Effector memory CD8-positive, alpha-beta T cell (primary cell): ENCODE results near the gene CNTN5.

Source experiments
- ATAC-seq: fragments of 150-1000 bp; cut with Tn5 transposase; replicated peaks from 2 replicates; pipeline ENCODE4 v1.10.0; 2021; ENCODE audit warnings: mild to moderate bottlenecking, moderate library complexity
- DNase-seq, 3 experiments: peaks; one replicate each; pipeline ENCODE4 v3.0.0; 2021
- H3K27ac Mint-ChIP-seq, 2 donors: one replicate each; pipeline ENCODE4 v1.8.0; 2022; ENCODE audit warnings: mild to moderate bottlenecking in 2 of 2, mixed read lengths in 2 of 2, moderate library complexity in 2 of 2
- H3K27me3 Mint-ChIP-seq, 2 donors: one replicate each; pipeline ENCODE4 v1.8.0; 2022; ENCODE audit warnings: mixed read lengths in 2 of 2
- H3K36me3 Mint-ChIP-seq: one replicate; pipeline ENCODE4 v1.8.0; 2022; ENCODE audit warnings: mild to moderate bottlenecking, moderate library complexity, mixed read lengths; ENCODE audit not compliant: insufficient read depth
- H3K4me1 Mint-ChIP-seq, 2 donors: one replicate each; pipeline ENCODE4 v1.8.0; 2022; ENCODE audit warnings: low read depth in 2 of 2, mixed read lengths in 2 of 2
- H3K4me3 Mint-ChIP-seq, 2 donors: one replicate each; pipeline ENCODE4 v1.8.0; 2022; ENCODE audit warnings: mild to moderate bottlenecking in 2 of 2, mixed read lengths in 2 of 2, moderate library complexity in 2 of 2
- H3K9me3 Mint-ChIP-seq, 2 donors: one replicate each; pipeline ENCODE4 v1.8.0; 2022; ENCODE audit warnings: mixed read lengths in 2 of 2

CNTN5 gene

GRCh38 chr11:100072131-100072530 lies 1051.4 kb downstream of the CNTN5 start:
- H3K4me1 Mint-ChIP-seq, result no peaks in the 10 kb centered on the region
- no peak overlapping the region for H3K27ac Mint-ChIP-seq
- ATAC-seq, result no peak
- no peaks in the 10 kb centered on the region for H3K27me3 Mint-ChIP-seq
- no peaks in the 10 kb centered on the region for H3K36me3 Mint-ChIP-seq
- H3K4me3 Mint-ChIP-seq, result no peak overlapping the region
- no peak for DNase-seq
- H3K9me3 Mint-ChIP-seq, result peaks cover 4 to 7% of the 10 kb centered on the region in 2 donors

GRCh38 chr11:100080381-100080780 lies 1059.6 kb downstream of the CNTN5 start:
- H3K9me3 Mint-ChIP-seq, result peaks cover 7 to 10% of the 10 kb centered on the region in 2 donors
- no peak for DNase-seq

GRCh38 chr11:100080821-100081220 lies 1060.1 kb downstream of the CNTN5 start:
- no peaks in the 10 kb centered on the region for H3K4me1 Mint-ChIP-seq
- peaks cover 3% of the 10 kb centered on the region for H3K36me3 Mint-ChIP-seq
- no peaks in the 10 kb centered on the region for H3K27me3 Mint-ChIP-seq
- no peak for ATAC-seq
- no peak for DNase-seq
- no peak overlapping the region for H3K27ac Mint-ChIP-seq
- H3K9me3 Mint-ChIP-seq, result peaks cover 3 to 6% of the 10 kb centered on the region in 2 donors
- no peak overlapping the region for H3K4me3 Mint-ChIP-seq

More at GRCh38 chr11:100080381-100080780, 1059.6 kb downstream of the CNTN5 start:
- Mint-ChIP-seq H3K36me3 (peaks cover 3% of the 10 kb centered on the region), H3K27me3 (no peaks in the 10 kb centered on the region), H3K27ac (no peak overlapping the region), H3K4me1 (no peaks in the 10 kb centered on the region), H3K4me3 (no peak overlapping the region)
- ATAC-seq, result no peak

GRCh38 chr11:100093698-100094097 lies 1072.9 kb downstream of the CNTN5 start:
- H3K36me3 Mint-ChIP-seq, result no peaks in the 10 kb centered on the region
- H3K4me1 Mint-ChIP-seq, result no peaks in the 10 kb centered on the region
- H3K27me3 Mint-ChIP-seq, result no peaks in the 10 kb centered on the region
- no peak overlapping the region for H3K4me3 Mint-ChIP-seq
- peaks cover 16 to 29% of the 10 kb centered on the region in 2 donors for H3K9me3 Mint-ChIP-seq
- H3K27ac Mint-ChIP-seq, result no peak overlapping the region
- ATAC-seq (no peak), DNase-seq (no peak)

GRCh38 chr11:100094121-100094865 lies 1073.5 kb downstream of the CNTN5 start:
- no peak for ATAC-seq
- no peaks in the 10 kb centered on the region for H3K27me3 Mint-ChIP-seq
- H3K9me3 Mint-ChIP-seq, result peaks cover 16 to 29% of the 10 kb centered on the region in 2 donors
- H3K27ac Mint-ChIP-seq, result no peak overlapping the region
- H3K4me1 Mint-ChIP-seq, result no peaks in the 10 kb centered on the region
- H3K36me3 Mint-ChIP-seq, result no peaks in the 10 kb centered on the region
- H3K4me3 Mint-ChIP-seq, result no peak overlapping the region
- no peak for DNase-seq

- H3K4me1 Mint-ChIP-seq, result no peaks in the 10 kb centered on the region
- H3K27me3 Mint-ChIP-seq, result no peaks in the 10 kb centered on the region
- no peak overlapping the region for H3K27ac Mint-ChIP-seq
- H3K36me3 Mint-ChIP-seq, result no peaks in the 10 kb centered on the region
- peaks cover 16 to 38% of the 10 kb centered on the region in 2 donors for H3K9me3 Mint-ChIP-seq
- DNase-seq (no peak), ATAC-seq (no peak)
- no peak overlapping the region for H3K4me3 Mint-ChIP-seq
Measured at GRCh38 chr11:100095809-100096208, 1075.1 kb downstream of the CNTN5 start.

GRCh38 chr11:100098560-100098959 lies 1077.8 kb downstream of the CNTN5 start:
- ATAC-seq (no peak), DNase-seq (no peak)
- H3K36me3 Mint-ChIP-seq, result no peaks in the 10 kb centered on the region
- no peaks in the 10 kb centered on the region for H3K4me1 Mint-ChIP-seq
- peaks cover 14 to 38% of the 10 kb centered on the region in 2 donors for H3K9me3 Mint-ChIP-seq
- no peak overlapping the region for H3K27ac Mint-ChIP-seq
- H3K4me3 Mint-ChIP-seq, result no peak overlapping the region
- H3K27me3 Mint-ChIP-seq, result no peaks in the 10 kb centered on the region

GRCh38 chr11:100105255-100105981 lies 1084.7 kb downstream of the CNTN5 start:
- H3K27me3 Mint-ChIP-seq, result no peaks in the 10 kb centered on the region
- peaks cover 6 to 28% of the 10 kb centered on the region in 2 donors for H3K9me3 Mint-ChIP-seq
- ATAC-seq (no peak), DNase-seq (no peak)
- H3K4me1 Mint-ChIP-seq, result no peaks in the 10 kb centered on the region
- no peaks in the 10 kb centered on the region for H3K36me3 Mint-ChIP-seq
- no peak overlapping the region for H3K27ac Mint-ChIP-seq
- H3K4me3 Mint-ChIP-seq, result no peak overlapping the region

- Mint-ChIP-seq H3K27ac (no peak overlapping the region), H3K36me3 (no peaks in the 10 kb centered on the region), H3K4me1 (no peaks in the 10 kb centered on the region), H3K27me3 (no peaks in the 10 kb centered on the region), H3K9me3 (peaks cover 6 to 23% of the 10 kb centered on the region in 2 donors), H3K4me3 (no peak overlapping the region)
- DNase-seq (no peak), ATAC-seq (no peak)
Measured at GRCh38 chr11:100105982-100106358, 1085.2 kb downstream of the CNTN5 start.

- H3K27me3 Mint-ChIP-seq, result no peaks in the 10 kb centered on the region
- no peaks in the 10 kb centered on the region for H3K4me1 Mint-ChIP-seq
- peaks cover 0 to 8% of the 10 kb centered on the region in 2 donors for H3K9me3 Mint-ChIP-seq
- DNase-seq (no peak), ATAC-seq (no peak)
- H3K36me3 Mint-ChIP-seq, result no peaks in the 10 kb centered on the region
- no peak overlapping the region for H3K27ac Mint-ChIP-seq
- no peak overlapping the region for H3K4me3 Mint-ChIP-seq
Measured at GRCh38 chr11:100119176-100119575, 1098.4 kb downstream of the CNTN5 start.

GRCh38 chr11:100133114-100133513 lies 1112.4 kb downstream of the CNTN5 start:
- no peak overlapping the region for H3K27ac Mint-ChIP-seq
- DNase-seq, result no peak

GRCh38 chr11:100141201-100141600 lies 1120.5 kb downstream of the CNTN5 start:
- no peak overlapping the region for H3K27ac Mint-ChIP-seq
- H3K4me3 Mint-ChIP-seq, result no peak overlapping the region
- H3K9me3 Mint-ChIP-seq, result peaks cover 4 to 8% of the 10 kb centered on the region in 2 donors
- no peaks in the 10 kb centered on the region for H3K27me3 Mint-ChIP-seq
- ATAC-seq, result no peak
- H3K4me1 Mint-ChIP-seq, result no peaks in the 10 kb centered on the region
- no peaks in the 10 kb centered on the region for H3K36me3 Mint-ChIP-seq
- DNase-seq, result no peak

More at GRCh38 chr11:100133114-100133513, 1112.4 kb downstream of the CNTN5 start:
- no peaks in the 10 kb centered on the region for H3K4me1 Mint-ChIP-seq
- H3K27me3 Mint-ChIP-seq, result no peaks in the 10 kb centered on the region
- H3K36me3 Mint-ChIP-seq, result no peaks in the 10 kb centered on the region
- H3K9me3 Mint-ChIP-seq, result peaks cover 11 to 24% of the 10 kb centered on the region in 2 donors
- ATAC-seq, result no peak
- no peak overlapping the region for H3K4me3 Mint-ChIP-seq

GRCh38 chr11:100151944-100152343 lies 1131.2 kb downstream of the CNTN5 start:
- Mint-ChIP-seq H3K27me3 (no peaks in the 10 kb centered on the region), H3K9me3 (peaks cover 7 to 11% of the 10 kb centered on the region in 2 donors), H3K4me3 (no peak overlapping the region), H3K27ac (no peak overlapping the region), H3K36me3 (no peaks in the 10 kb centered on the region), H3K4me1 (no peaks in the 10 kb centered on the region)
- DNase-seq (no peak), ATAC-seq (no peak)

- Mint-ChIP-seq H3K36me3 (no peaks in the 10 kb centered on the region), H3K9me3 (peaks cover 6 to 7% of the 10 kb centered on the region in 2 donors), H3K27me3 (no peaks in the 10 kb centered on the region), H3K27ac (no peak overlapping the region), H3K4me3 (no peak overlapping the region), H3K4me1 (no peaks in the 10 kb centered on the region)
- ATAC-seq (no peak), DNase-seq (no peak)
Measured at GRCh38 chr11:100152766-100153165, 1132.0 kb downstream of the CNTN5 start.
